GM12878 (cell line): ENCODE results near the gene ASB15. TPM values are rescaled to one million over a fixed set of nuclear protein-coding genes. Genes with fewer than 3 reads are reported as not detected.

ENCODE experiments used
- ATAC-seq: fragments of 200-7000 bp; cut with Tn5 transposase; 3 replicates; pipeline ENCODE4 v1.9.1; 2020; ENCODE audit warnings: mild to moderate bottlenecking, moderate library complexity
- BruUV-seq: library from RNA; stranded (reverse); fragments of 400-500 nt; replicated peaks from 2 replicates; lab custom pipeline; 2021; lab: Mats Ljungman, UMichigan
- CTCF ChIA-PET: fragments of 300-600 bp; sonication (Branson Sonifier 250); formaldehyde crosslinking; extraction: SDS; loops from one replicate; lab custom pipeline; 2021; ENCODE audit warnings: inconsistent platforms; lab: Yijun Ruan, JAX
- POLR2A ChIA-PET: fragments of 350-600 bp; formaldehyde crosslinking; extraction: SDS; loops from one replicate; lab custom pipeline; 2021; ENCODE audit warnings: inconsistent platforms; lab: Charles Lee
- RAD21 ChIA-PET: fragments of 300-600 bp; sonication (Branson Sonifier 250); formaldehyde crosslinking; loops from one replicate; lab custom pipeline; 2023; ENCODE audit warnings: antibody characterized with exemption; ENCODE audit not compliant: unreplicated experiment; lab: Charles Lee
- SMC1A ChIA-PET: fragments of 300-600 bp; sonication (Branson Sonifier 250); formaldehyde crosslinking; loops from one replicate; lab custom pipeline; 2023; ENCODE audit not compliant: unreplicated experiment, uncharacterized antibody; lab: Charles Lee
- DNase-seq: peaks from one replicate; pipeline ENCODE4 v3.0.0-alpha.2; 2011; ENCODE audit warnings: low read depth, low spot score
- FAIRE-seq: peaks from 3 replicates; lab custom pipeline; 2011; peaks lifted over from hg19 to GRCh38; lab: Jason Lieb, UNC
- H2AFZ ChIP-seq: 2 replicates; pipeline ENCODE4 v1.6.0; 2011; ENCODE audit warnings: low read depth, low read length, control low read depth; ENCODE audit not compliant: control insufficient read depth
- H3K27ac ChIP-seq: 2 replicates; pipeline ENCODE4 v1.5.1; 2011; ENCODE audit warnings: control low read depth; ENCODE audit not compliant: control insufficient read depth, insufficient read depth
- H3K27me3 ChIP-seq, 2 experiments: replicated peaks in 1 of 2; 2 replicates each; pipeline versions ENCODE4 v1.6.0 to v1.6.1; 2011; ENCODE audit warnings: low read length in 1 of 2; ENCODE audit not compliant: control insufficient read depth in 2 of 2, insufficient read depth in 2 of 2
- H3K36me3 ChIP-seq, 2 experiments: 2 replicates each; pipeline ENCODE4 v1.5.1; 2011; ENCODE audit warnings: low read length in 1 of 2; ENCODE audit not compliant: control insufficient read depth in 2 of 2, insufficient read depth in 2 of 2
- H3K4me1 ChIP-seq: 2 replicates; pipeline ENCODE4 v1.6.1; 2011; ENCODE audit warnings: mild to moderate bottlenecking, low read length, moderate library complexity, mixed read lengths; ENCODE audit not compliant: control insufficient read depth, insufficient read depth
- H3K4me2 ChIP-seq: 2 replicates; pipeline ENCODE4 v1.6.0; 2011; ENCODE audit warnings: control low read depth; ENCODE audit not compliant: control insufficient read depth, insufficient read depth
- H3K4me3 ChIP-seq: fragments of 200-600 bp; sonication (generic); 2 replicates; pipeline ENCODE4 v1.5.1; 2016
- H3K79me2 ChIP-seq: 2 replicates; pipeline ENCODE4 v1.6.0; 2011; ENCODE audit warnings: low read length; ENCODE audit not compliant: control insufficient read depth, insufficient read depth
- H3K9ac ChIP-seq: 2 replicates; pipeline ENCODE4 v1.8.0; 2011; ENCODE audit warnings: low read length, control low read depth, mixed read lengths; ENCODE audit not compliant: control insufficient read depth, insufficient read depth
- H3K9me3 ChIP-seq: replicated peaks from 3 replicates; pipeline ENCODE4 v1.5.1; 2011; ENCODE audit warnings: mild to moderate bottlenecking, low read length; ENCODE audit not compliant: control insufficient read depth, insufficient read depth
- H4K20me1 ChIP-seq: 2 replicates; pipeline ENCODE4 v1.6.0; 2011; ENCODE audit not compliant: control insufficient read depth, insufficient read depth
- ATF7 ChIP-seq: fragments of 450-650 bp; IDR thresholded peaks from 2 replicates; pipeline ENCODE4 v1.6.1; 2016; ENCODE audit warnings: low read depth, mild to moderate bottlenecking
- E2F8 ChIP-seq: fragments of 450-650 bp; IDR thresholded peaks from 2 replicates; pipeline ENCODE4 v1.6.1; 2018; ENCODE audit warnings: mild to moderate bottlenecking, low read depth, moderate library complexity; ENCODE audit not compliant: partially characterized antibody
- ETV6 ChIP-seq, 2 experiments: fragments of 450-650 bp in 1 of 2; IDR thresholded peaks in 1 of 2; conservative IDR thresholded peaks in 1 of 2; 2 replicates each; pipeline ENCODE4 v1.6.1; 2014; ENCODE audit warnings: antibody characterized with exemption in 1 of 2, borderline replicate concordance in 1 of 2, low read depth in 1 of 2, mild to moderate bottlenecking in 1 of 2, moderate library complexity in 1 of 2
- LARP7 ChIP-seq: fragments of 450-650 bp; IDR thresholded peaks from 2 replicates; pipeline ENCODE4 v1.6.1; 2017; ENCODE audit warnings: mild to moderate bottlenecking
- RFX5 ChIP-seq: IDR thresholded peaks from 2 replicates; pipeline ENCODE4 v1.6.1; 2011; ENCODE audit warnings: low read depth, low read length, improper control_type of control experiment
- SMC3 ChIP-seq: IDR thresholded peaks from 2 replicates; pipeline ENCODE4 v1.6.1; 2011; ENCODE audit warnings: low read length, improper control_type of control experiment, borderline replicate concordance
- SP1 ChIP-seq: IDR thresholded peaks from one replicate; pipeline ENCODE4 v1.6.1; 2011; ENCODE audit warnings: low read depth, low read length
- SREBF1 ChIP-seq: IDR thresholded peaks from 2 replicates; pipeline ENCODE4 v1.6.1; 2012; ENCODE audit warnings: mild to moderate bottlenecking, low read length
- STAT3 ChIP-seq: IDR thresholded peaks from 2 replicates; pipeline ENCODE4 v1.6.1; 2011; ENCODE audit warnings: low read depth, low read length, improper control_type of control experiment
- WGBS: methylation state at CpG from one replicate; pipeline ENCODE4 v1.1.6; 2016; ENCODE audit warnings: low lambda C conversion rate; ENCODE audit not compliant: insufficient replicate concordance, insufficient coverage; ENCODE audit errors: missing lambda C conversion rate; 5-methylcytosine and 5-hydroxymethylcytosine counted together
- in situ Hi-C: fragments of 300-500 bp; cut with MboI; formaldehyde crosslinking; loops from 9 replicates; pipeline ENCODE4 v1.14.3; 2018; ENCODE audit warnings: mixed read lengths
- intact Hi-C: fragments of 100-400 bp; cut with micrococcal nuclease; formaldehyde crosslinking; loops from one replicate; pipeline ENCODE4 v1.14.2; 2022; ENCODE audit not compliant: unreplicated experiment
- polyA plus RNA-seq, 11 experiments: library from polyadenylated mRNA; depleted of rRNA in 4 of 11; unstranded in 6 of 11; stranded (reverse) in 5 of 11; fragments of >200 nt; fragmentation: Nextera tagmentation in 4 of 11; fragmentation: Illumina TruSeq in 1 of 11; extraction: Ambion mirVana in 4 of 11; extraction: Trizol in 1 of 11; gene quantifications; 1 replicate in 1 of 11; 2 replicates in 10 of 11; pipeline versions ENCODE4 v1.2.1 to v1.2.3, GENCODE V29; 2011 to 2016; ENCODE audit warnings: inconsistent platforms in 2 of 11, missing spikeins in 2 of 11, low read depth in 1 of 11
- total RNA-seq, 4 experiments: library from RNA; depleted of rRNA in 3 of 4; stranded (reverse); fragments of >200 nt in 3 of 4; fragmentation: Illumina TruSeq in 1 of 4; extraction: Trizol in 1 of 4; gene quantifications; 2 replicates each; pipeline versions ENCODE4 v1.2.1 to v1.2.3, GENCODE V29; 2013 to 2021

Gene ASB15
- total and polyA plus RNA-seq, 10 of the 15 experiments (the other 5 are each of a cell fraction or from before 2014, with no cell fraction given), result not detected

GRCh38 chr7:123656544-123657303 is 55.1 kb downstream of the ASB15 start:
- H4K20me1 ChIP-seq, result no peaks in the 10 kb centered on the region
- no peaks in the 10 kb centered on the region for H3K79me2 ChIP-seq
- H2AFZ ChIP-seq, result no peak overlapping the region
- H3K4me1 ChIP-seq, result no peaks in the 10 kb centered on the region
- no peak overlapping the region for H3K27ac ChIP-seq
- POLR2A ChIA-PET, result no interaction called here
- CTCF ChIA-PET, result interaction anchor here (0.6 to 1.6 kb wide), 4 partner anchors 20 to 215 kb away, joined by 3 to 7 read pairs (median 4); no protein-coding TSS in a partner anchor
- no peak for ATAC-seq
- no peak for FAIRE-seq
- TF ChIP-seq SP1, result no peak
- no peak overlapping the region for H3K9ac ChIP-seq
- H3K36me3 ChIP-seq, result no peaks in the 10 kb centered on the region
- SMC1A ChIA-PET, result no interaction called here
- H3K9me3 ChIP-seq, result no peaks in the 10 kb centered on the region
- RAD21 ChIA-PET, result no interaction called here
- DNase-seq, result no peak
- H3K4me2 ChIP-seq, result no peak overlapping the region
- no peaks in the 10 kb centered on the region; a peak in 1 of 4 replicates for H3K27me3 ChIP-seq
- BruUV-seq, result no TSS peak
- intact Hi-C loops, result no loop called here
- 64% methylated on average over 6 of the region's 6 CpGs for WGBS
- in situ Hi-C loops, result no loop called here
- no peak overlapping the region for H3K4me3 ChIP-seq

- FAIRE-seq (no peak), DNase-seq (no peak), ATAC-seq (no peak)
- Histone ChIP-seq H3K4me3 (no peak overlapping the region), H3K9ac (no peak overlapping the region), H3K27ac (no peak overlapping the region), H3K4me2 (no peak overlapping the region), H3K36me3 (no peaks in the 10 kb centered on the region), H4K20me1 (no peaks in the 10 kb centered on the region), H3K9me3 (no peaks in the 10 kb centered on the region), H3K4me1 (no peaks in the 10 kb centered on the region), H3K27me3 (no peaks in the 10 kb centered on the region; a peak in 1 of 4 replicates), H3K79me2 (no peaks in the 10 kb centered on the region), H2AFZ (no peak overlapping the region)
- no peak for TF ChIP-seq E2F8
- TF ChIP-seq SREBF1, result no peak
- TF ChIP-seq ETV6 (conservative IDR thresholded peaks at IDR 0.05 in 1 of 2, IDR thresholded peaks at IDR 0.05 in 1 of 2; ENCODE audit: borderline replicate concordance in 1 of 2, low read depth in 1 of 2), result no peak
- no peak for TF ChIP-seq SP1
- no peak for TF ChIP-seq RFX5
- TF ChIP-seq LARP7, result no peak
- no peak for TF ChIP-seq STAT3
- TF ChIP-seq SMC3, result no peak
- no peak for TF ChIP-seq ATF7
- ChIA-PET RAD21 (no interaction called here), SMC1A (interaction anchor here (0.6 kb wide), 1 partner anchor 140 kb away, joined by 3 read pairs; no protein-coding TSS in a partner anchor), CTCF (no interaction called here), POLR2A (no interaction called here)
- whole genome bisulfite sequencing, result 17% methylated on average over 1 of the region's 1 CpG
- intact Hi-C loops (no loop called here), in situ Hi-C loops (no loop called here)
- BruUV-seq, result no TSS peak
These were observed 55.7 kb downstream of the ASB15 start for GRCh38 chr7:123657304-123657685.
